Stimulated activated naive CD4-positive, alpha-beta T cell treated with Interleukin-2 at 50 U/mL for 16 hours (primary cell): ENCODE results near the gene RAD51B.

Source experiments
- DNase-seq: peaks from one replicate; lab custom pipeline; 2025; lab: John Stamatoyannopoulos, UW

RAD51B gene

GRCh38 chr14:68512088-68512487, 692.5 kb downstream of the RAD51B start:
- DNase-seq = no peak

- DNase-seq = no peak
Measured at GRCh38 chr14:68513137-68513536, 693.6 kb downstream of the RAD51B start.

GRCh38 chr14:68513838-68514607, 694.4 kb downstream of the RAD51B start:
- no peak for DNase-seq

- no peak for DNase-seq
Measured at GRCh38 chr14:68514608-68515194, 695.1 kb downstream of the RAD51B start.

GRCh38 chr14:68516342-68516741, 696.8 kb downstream of the RAD51B start:
- DNase-seq = no peak

- no peak for DNase-seq
Measured at GRCh38 chr14:68518166-68518565, 698.6 kb downstream of the RAD51B start.

GRCh38 chr14:68518761-68519670, 699.4 kb downstream of the RAD51B start:
- DNase-seq = no peak

- DNase-seq = no peak
Measured at GRCh38 chr14:68519671-68520187, 700.1 kb downstream of the RAD51B start.

- DNase-seq = no peak
Measured at GRCh38 chr14:68520637-68521556, 701.3 kb downstream of the RAD51B start.

- DNase-seq = no peak
Measured at GRCh38 chr14:68521557-68521901, 702.0 kb downstream of the RAD51B start.

GRCh38 chr14:68521961-68522509, 702.5 kb downstream of the RAD51B start:
- DNase-seq = no peak

- no peak for DNase-seq
Measured at GRCh38 chr14:68522510-68523325, 703.1 kb downstream of the RAD51B start.

- no peak for DNase-seq
Measured at GRCh38 chr14:68523326-68523610, 703.7 kb downstream of the RAD51B start.

- no peak for DNase-seq
Measured at GRCh38 chr14:68523989-68524725, 704.6 kb downstream of the RAD51B start.

- no peak for DNase-seq
Measured at GRCh38 chr14:68525516-68525915, 705.9 kb downstream of the RAD51B start.

- DNase-seq = no peak
Measured at GRCh38 chr14:68526512-68527091, 707.0 kb downstream of the RAD51B start.

GRCh38 chr14:68527329-68527851, 707.8 kb downstream of the RAD51B start:
- DNase-seq = no peak

GRCh38 chr14:68528040-68528687, 708.6 kb downstream of the RAD51B start:
- DNase-seq = no peak

- DNase-seq = no peak
Measured at GRCh38 chr14:68530443-68530842, 710.9 kb downstream of the RAD51B start.
